HS-27A (cell line): ENCODE data around the gene CLCN3.
"Not testable (repeated sequence)": the region's sequence is repeated elsewhere in the genome, so short reads cannot be mapped to it uniquely, and the experiment has no call there.

Experiments used
- DNase-seq: peaks from one replicate; pipeline ENCODE4 v3.0.0-alpha.2; 2012; ENCODE audit warnings: low read depth, missing footprints

CLCN3 gene

GRCh38 chr4:169619958-169620879 is at the start of gene CLCN3:
CLCN3 (plus strand) TSS chr4:169620578; CDS start chr4:169635929, 15,351 bp downstream.
- DNase-seq = peak; percentile 72

DNA sequence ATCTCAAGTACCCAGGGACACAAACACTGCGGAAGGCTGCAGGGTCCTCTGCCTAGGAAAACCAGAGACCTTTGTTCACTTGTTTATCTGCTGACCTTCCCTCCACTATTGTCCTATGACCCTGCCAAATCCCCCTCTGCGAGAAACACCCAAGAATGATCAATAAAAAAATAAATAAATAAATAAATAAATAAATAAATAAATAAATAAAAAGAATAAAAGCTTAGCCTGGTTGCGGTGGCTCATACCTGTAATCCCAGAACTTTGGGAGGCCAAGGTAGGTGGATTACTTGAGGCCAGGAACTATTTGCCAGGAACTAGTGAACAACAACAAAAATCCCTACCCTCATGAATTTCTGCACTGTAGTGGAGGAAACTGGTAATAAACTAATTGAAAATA is 49.4 kb upstream of the CLCN3 start:
- DNase-seq = not testable (repeated sequence)

DNA sequence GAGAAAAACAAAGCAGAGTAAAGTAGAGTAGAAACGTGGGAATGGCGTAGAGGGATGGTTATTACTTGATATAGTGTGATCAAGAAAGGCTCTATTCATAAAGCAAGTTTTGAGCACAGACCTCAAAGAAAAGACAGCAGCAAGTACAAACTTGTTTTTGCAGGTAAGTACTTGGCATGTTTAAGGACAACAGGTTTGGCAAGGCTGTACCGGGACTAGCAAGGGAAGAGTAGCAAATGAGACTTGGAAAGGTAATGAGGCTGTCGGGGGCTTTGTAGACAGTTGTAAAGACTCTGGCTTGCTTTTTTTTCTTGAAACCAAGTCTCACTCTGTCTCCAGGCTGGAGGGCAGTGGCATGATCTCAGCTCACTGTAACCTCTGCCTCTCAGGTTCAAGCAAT is 48.9 kb upstream of the CLCN3 start:
- DNase-seq = no peak

- DNase-seq = no peak
These were observed 46.5 kb upstream of the CLCN3 start for GRCh38 chr4:169573889-169574288.

- no peak for DNase-seq
These were observed 38.2 kb upstream of the CLCN3 start for GRCh38 chr4:169582203-169582602.

DNA sequence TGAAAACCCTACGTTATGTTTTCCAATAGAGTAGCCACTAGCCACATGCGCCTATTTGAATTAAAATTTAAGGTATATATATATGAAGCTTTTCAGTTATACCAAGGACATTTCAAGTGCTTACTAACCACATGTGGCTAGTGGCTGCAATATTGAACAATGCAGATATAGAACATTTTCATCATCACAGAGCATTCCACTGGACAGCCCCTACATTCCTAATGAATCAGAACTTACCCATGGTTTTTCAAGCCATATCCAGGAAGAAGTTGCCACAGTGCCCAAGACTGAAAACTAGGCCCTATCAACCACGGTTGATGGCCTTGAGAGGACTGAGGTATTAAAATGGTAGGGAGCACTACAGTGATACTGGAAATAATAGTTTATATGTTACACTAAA is 37.7 kb upstream of the CLCN3 start:
- no peak for DNase-seq

- no peak for DNase-seq
These were observed 36.8 kb upstream of the CLCN3 start for GRCh38 chr4:169583563-169583962.

GRCh38 chr4:169593050-169593560 is 27.3 kb upstream of the CLCN3 start:
- no peak for DNase-seq

GRCh38 chr4:169594560-169595195 is 25.7 kb upstream of the CLCN3 start:
- no peak for DNase-seq

DNA sequence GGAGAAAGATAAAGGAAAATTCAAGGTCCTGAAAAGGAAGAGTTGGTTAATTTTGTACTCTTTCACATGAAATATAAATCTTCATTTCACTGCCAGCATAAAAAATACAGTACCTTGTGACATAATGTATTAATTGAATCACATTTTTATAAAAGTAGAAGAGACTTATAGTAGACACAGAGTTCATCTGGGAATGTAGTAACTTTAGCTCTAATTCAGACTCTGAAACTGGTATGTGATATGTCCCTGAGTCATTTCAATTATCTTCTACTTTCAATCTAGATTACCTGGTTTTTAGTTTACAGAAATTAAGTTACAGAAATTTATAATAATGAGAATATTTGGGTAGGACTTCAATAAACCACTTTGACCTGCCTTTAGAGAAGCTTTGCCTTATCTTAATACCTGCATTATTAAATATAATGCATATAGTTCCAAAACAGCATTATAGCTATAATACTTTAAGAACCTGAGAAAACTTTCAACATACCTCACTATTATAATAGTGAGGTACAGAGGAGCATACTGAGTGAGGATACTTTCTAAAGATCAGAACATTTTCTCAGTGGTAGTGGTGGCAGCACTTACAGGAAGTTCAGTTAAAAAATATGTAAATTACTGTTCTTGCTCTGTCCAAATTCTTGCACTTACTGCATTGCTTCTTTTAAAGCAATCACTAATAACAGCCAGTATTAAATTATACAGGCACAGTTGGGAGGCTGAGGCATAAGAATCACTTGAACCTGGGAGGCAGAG is 19.2 kb upstream of the CLCN3 start:
- no peak for DNase-seq

GRCh38 chr4:169603312-169603711 is 17.1 kb upstream of the CLCN3 start:
- no peak for DNase-seq

DNA sequence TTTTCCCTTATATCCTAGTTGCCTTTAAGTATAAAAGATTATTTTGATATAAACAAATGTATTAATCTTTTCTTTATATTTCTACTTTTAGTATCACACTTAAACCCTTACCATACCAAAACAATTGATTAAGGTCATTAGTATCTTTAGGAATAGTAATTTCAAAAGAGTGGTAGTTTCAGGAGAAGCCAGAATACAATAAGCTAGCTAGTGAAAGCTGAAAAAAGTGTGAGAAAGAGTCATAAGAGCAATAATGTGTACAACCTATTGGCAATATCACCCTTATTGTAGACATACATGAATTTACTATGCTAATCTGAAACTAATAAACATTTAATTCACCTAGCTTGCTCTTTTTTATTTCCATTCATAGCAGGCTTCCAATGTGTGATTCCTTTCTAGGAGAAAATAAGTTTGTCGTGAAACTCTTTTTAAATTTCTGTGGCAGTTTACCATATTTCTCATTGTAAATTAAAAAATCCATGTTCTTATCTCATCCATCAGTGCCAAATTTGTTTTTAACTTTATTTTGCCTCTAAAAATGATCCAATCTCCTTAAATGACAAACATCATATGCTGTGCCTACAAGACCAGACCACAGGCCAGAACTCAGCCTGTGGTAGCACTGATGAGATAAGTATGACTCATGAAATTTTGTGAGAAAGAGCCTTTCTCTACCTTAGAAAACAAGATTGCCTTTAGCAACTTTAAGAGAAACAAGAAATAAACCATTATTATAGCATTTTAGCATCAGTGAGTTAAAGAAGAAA is 16.1 kb upstream of the CLCN3 start:
- DNase-seq = no peak

GRCh38 chr4:169604903-169605331 is 15.5 kb upstream of the CLCN3 start:
- no peak for DNase-seq

DNA sequence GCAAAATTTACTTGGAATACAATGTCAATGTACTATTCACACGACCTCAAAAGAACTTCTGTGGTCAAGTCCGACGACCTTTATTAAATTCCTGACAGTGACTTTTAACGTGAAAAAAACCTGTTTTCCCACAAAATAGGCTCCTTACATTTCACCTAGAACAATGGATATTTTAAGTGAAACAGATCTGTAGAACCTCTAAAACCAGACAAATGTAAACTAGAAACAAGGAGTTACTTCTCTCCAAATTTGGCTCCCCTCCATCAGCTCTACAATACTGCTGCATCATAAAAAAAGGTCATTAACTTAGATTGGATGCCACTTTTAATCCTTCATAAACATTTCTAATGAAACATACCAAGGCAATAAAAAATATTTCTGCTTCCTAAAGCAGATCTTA is 9.2 kb upstream of the CLCN3 start:
- DNase-seq = no peak

- no peak for DNase-seq
These were observed 8.1 kb upstream of the CLCN3 start, which contains the start of gene NEK1 for GRCh38 chr4:169611991-169612870. NEK1 (minus strand) TSS chr4:169612583; CDS start chr4:169602630, 9,953 bp downstream.

DNA sequence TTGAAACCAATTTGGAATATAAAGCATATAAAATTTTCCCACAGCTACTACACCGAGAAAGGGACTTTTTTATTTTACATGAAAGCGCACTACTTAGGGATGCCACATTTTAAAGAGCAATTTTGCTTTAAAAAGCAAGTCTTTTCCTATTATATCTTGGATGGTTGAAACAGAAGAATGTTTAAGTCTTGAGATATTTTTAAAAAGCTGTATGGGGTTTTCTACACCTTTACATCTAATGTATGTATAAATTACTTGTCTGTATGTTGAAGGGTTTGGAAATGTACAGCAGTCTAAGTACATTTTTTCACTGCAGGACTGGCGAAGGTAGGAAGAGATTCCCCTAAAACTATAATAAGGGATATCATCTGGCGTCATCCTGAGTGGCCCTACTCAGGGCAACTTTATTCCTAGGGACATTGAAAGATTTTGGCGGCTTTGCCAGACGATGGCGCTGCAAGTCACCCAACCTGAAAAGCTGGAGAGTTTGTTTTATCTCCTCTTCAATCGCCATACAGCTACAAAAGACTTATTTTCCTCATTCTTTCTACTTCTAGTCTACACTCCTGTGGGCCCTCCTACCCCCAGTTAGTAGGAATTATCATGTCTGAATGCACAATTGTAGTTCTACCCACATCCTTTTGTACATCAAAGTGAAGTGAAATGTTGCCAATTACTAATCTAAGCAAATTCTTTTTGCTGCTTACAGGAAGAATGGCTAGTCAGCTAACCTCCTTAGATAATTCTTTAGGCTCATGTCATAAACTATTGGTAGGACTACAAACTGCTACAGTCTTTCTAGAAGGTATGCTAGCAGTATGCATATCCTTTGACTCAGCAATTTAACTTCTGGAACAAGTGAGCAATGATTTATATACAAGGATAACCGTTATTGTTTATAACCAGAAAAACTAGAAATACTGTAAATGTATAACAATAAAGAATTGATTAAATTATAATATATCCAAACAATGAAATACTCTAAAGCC is 7.2 kb upstream of the CLCN3 start:
- no peak for DNase-seq

DNA sequence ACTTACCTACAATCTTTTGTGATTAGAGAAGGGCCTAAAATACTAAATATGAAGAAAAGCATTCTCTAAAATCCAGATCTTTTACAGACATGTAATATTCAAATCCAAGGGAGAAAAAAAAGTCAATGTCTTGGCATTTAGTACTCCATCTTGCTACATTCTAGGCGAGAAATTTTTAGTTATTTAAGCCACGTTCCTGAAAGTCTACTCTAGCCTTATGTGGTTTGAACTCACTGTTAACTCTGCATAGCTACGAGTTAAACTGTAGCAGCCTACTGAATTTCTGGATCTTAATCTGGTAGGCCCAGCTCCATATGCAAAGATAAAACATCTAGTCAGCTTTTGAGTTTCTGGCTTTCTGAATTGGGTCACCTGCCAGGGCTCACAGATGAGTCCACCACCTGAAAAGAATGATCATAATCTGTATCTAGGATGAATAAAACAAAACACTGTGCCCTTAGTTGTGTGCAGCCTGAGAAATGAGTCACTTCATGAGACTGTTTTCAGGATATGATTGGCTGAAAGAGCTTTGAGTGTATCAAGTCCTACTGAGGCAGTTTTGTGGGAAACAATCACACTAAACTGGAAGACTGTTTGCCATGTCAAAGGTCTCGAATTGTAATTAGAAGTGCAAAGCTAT is 4.8 kb upstream of the CLCN3 start:
- no peak for DNase-seq

DNA sequence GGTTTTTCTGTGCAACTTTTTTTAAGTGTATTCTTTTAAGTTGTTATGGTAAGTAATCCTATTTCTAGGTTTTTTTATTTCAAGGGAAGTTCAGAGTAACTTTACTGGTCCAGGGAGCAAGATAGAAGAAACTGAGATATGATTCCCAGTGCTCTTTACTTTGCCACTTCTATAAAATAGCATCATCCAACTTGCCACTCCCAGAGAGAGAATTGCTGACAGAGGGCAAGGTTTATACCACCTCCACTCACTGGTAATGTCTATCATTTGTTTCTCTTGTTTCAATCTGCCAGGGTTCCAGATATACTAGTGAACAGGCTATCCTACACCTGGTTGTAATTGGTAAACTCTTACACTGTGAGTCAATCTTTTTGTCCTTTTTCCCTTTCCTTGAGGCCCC is 3.5 kb upstream of the CLCN3 start:
- DNase-seq = no peak

- no peak for DNase-seq
These were observed 3.1 kb upstream of the CLCN3 start for GRCh38 chr4:169617306-169617705.
